Neutrophil (primary cell): ENCODE data around the gene TMEM8B.

Experiments used
- H3K27ac ChIP-seq: fragments of 200-600 bp; sonication (generic); 2 replicates; pipeline ENCODE4 v1.5.1; 2016; ENCODE audit warnings: mild to moderate bottlenecking, moderate library complexity
- H3K27me3 ChIP-seq: fragments of 200-600 bp; sonication (generic); 2 replicates; pipeline ENCODE4 v1.6.0; 2016; ENCODE audit warnings: mild to moderate bottlenecking
- H3K36me3 ChIP-seq: fragments of 200-600 bp; sonication (generic); 2 replicates; pipeline ENCODE4 v1.5.1; 2017
- H3K4me1 ChIP-seq, 2 experiments: fragments of 200-600 bp in 1 of 2; sonication (generic) in 1 of 2; 1 replicate in 1 of 2; 2 replicates in 1 of 2; pipeline versions ENCODE4 v1.5.1 to v1.6.1; 2013 to 2016; ENCODE audit warnings: low read depth in 1 of 2, low read length in 1 of 2, mild to moderate bottlenecking in 1 of 2, moderate library complexity in 1 of 2; ENCODE audit not compliant: control insufficient read depth in 1 of 2, insufficient read depth in 1 of 2
- H3K4me3 ChIP-seq, 2 experiments: fragments of 200-600 bp in 1 of 2; sonication (generic) in 1 of 2; 1 replicate in 1 of 2; 2 replicates in 1 of 2; pipeline ENCODE4 v1.5.1; 2013 to 2016; ENCODE audit warnings: low read depth in 1 of 2, low read length in 1 of 2, mild to moderate bottlenecking in 1 of 2, moderate library complexity in 1 of 2
- H3K9me3 ChIP-seq: fragments of 200-600 bp; sonication (generic); 2 replicates; pipeline ENCODE4 v1.5.1; 2016
- CTCF ChIP-seq: fragments of 200-600 bp; sonication (generic); IDR thresholded peaks from 2 replicates; pipeline ENCODE4 v1.5.1; 2016; ENCODE audit warnings: antibody characterized with exemption

The TMEM8B gene

GRCh38 chr9:35793461-35793860 lies 35.6 kb upstream of the TMEM8B start:
- Histone ChIP-seq H3K4me1 (no peaks in the 10 kb centered on the region), H3K9me3 (no peaks in the 10 kb centered on the region), H3K27ac (no peak overlapping the region), H3K27me3 (peaks cover 36% of the 10 kb centered on the region), H3K4me3 (no peak overlapping the region), H3K36me3 (no peaks in the 10 kb centered on the region)
- no peak for TF ChIP-seq CTCF

- Histone ChIP-seq H3K9me3 (no peaks in the 10 kb centered on the region), H3K4me1 (no peaks in the 10 kb centered on the region), H3K36me3 (no peaks in the 10 kb centered on the region), H3K27me3 (peaks cover 32% of the 10 kb centered on the region), H3K4me3 (no peak overlapping the region), H3K27ac (no peak overlapping the region)
- TF ChIP-seq CTCF = no peak
These were observed 33.3 kb upstream of the TMEM8B start for GRCh38 chr9:35795695-35796094.

- TF ChIP-seq CTCF = no peak
- Histone ChIP-seq H3K4me3 (no peak overlapping the region), H3K27me3 (peaks cover 13% of the 10 kb centered on the region), H3K36me3 (no peaks in the 10 kb centered on the region), H3K4me1 (no peaks in the 10 kb centered on the region), H3K9me3 (no peaks in the 10 kb centered on the region), H3K27ac (no peak overlapping the region)
These were observed 31.5 kb upstream of the TMEM8B start for GRCh38 chr9:35797311-35798109.

- Histone ChIP-seq H3K4me3 (no peak overlapping the region), H3K27ac (no peak overlapping the region), H3K9me3 (no peaks in the 10 kb centered on the region), H3K36me3 (no peaks in the 10 kb centered on the region), H3K27me3 (peaks cover under 1% of the 10 kb centered on the region), H3K4me1 (no peaks in the 10 kb centered on the region)
- TF ChIP-seq CTCF = no peak
These were observed 30.2 kb upstream of the TMEM8B start for GRCh38 chr9:35798658-35799374.

- Histone ChIP-seq H3K27me3 (peaks cover 10% of the 10 kb centered on the region), H3K36me3 (no peaks in the 10 kb centered on the region), H3K4me1 (no peaks in the 10 kb centered on the region), H3K4me3 (no peak overlapping the region), H3K27ac (no peak overlapping the region), H3K9me3 (no peaks in the 10 kb centered on the region)
- no peak for TF ChIP-seq CTCF
These were observed 28.5 kb upstream of the TMEM8B start for GRCh38 chr9:35800530-35800929.
